BLaER1 treated with 17β-estradiol and CSF1 and Interleukin-3, amounts not matched to agents 10 nM and 100 nM (cell line): ENCODE measurements around the gene NDST1.

Source experiments
- H3K27ac ChIP-seq, 11 experiments: shearing (Covaris generic); formaldehyde crosslinking; 2 replicates each; pipeline ENCODE4 v1.8.1; 2022
- H3K27me3 ChIP-seq, 11 experiments: shearing (Covaris generic); formaldehyde crosslinking; 2 replicates each; pipeline ENCODE4 v1.8.1; 2022
- H3K36me3 ChIP-seq, 11 experiments: shearing (Covaris generic); formaldehyde crosslinking; 2 replicates each; pipeline ENCODE4 v1.8.1; 2022
- H3K4me1 ChIP-seq, 10 experiments: shearing (Covaris generic); formaldehyde crosslinking; 2 replicates each; pipeline ENCODE4 v1.8.1; 2022
- H3K4me2 ChIP-seq, 11 experiments: shearing (Covaris generic); formaldehyde crosslinking; 2 replicates each; pipeline ENCODE4 v1.8.1; 2022
- H3K4me3 ChIP-seq, 10 experiments: shearing (Covaris generic); formaldehyde crosslinking; 2 replicates each; pipeline ENCODE4 v1.8.1; 2022
- H3K9ac ChIP-seq, 11 experiments: shearing (Covaris generic); formaldehyde crosslinking; 2 replicates each; pipeline ENCODE4 v1.8.1; 2022
- H3K9me3 ChIP-seq, 11 experiments: shearing (Covaris generic); formaldehyde crosslinking; replicated peaks in 1 of 11; 2 replicates each; pipeline ENCODE4 v1.8.1; 2022
- H4K20me1 ChIP-seq, 11 experiments: shearing (Covaris generic); formaldehyde crosslinking; 2 replicates each; pipeline ENCODE4 v1.8.1; 2022
- Cebpa-rat ChIP-seq, 11 experiments: shearing (Covaris generic); IDR thresholded peaks; 2 replicates each; pipeline ENCODE4 v1.8.1; 2022

NDST1 gene

DNA sequence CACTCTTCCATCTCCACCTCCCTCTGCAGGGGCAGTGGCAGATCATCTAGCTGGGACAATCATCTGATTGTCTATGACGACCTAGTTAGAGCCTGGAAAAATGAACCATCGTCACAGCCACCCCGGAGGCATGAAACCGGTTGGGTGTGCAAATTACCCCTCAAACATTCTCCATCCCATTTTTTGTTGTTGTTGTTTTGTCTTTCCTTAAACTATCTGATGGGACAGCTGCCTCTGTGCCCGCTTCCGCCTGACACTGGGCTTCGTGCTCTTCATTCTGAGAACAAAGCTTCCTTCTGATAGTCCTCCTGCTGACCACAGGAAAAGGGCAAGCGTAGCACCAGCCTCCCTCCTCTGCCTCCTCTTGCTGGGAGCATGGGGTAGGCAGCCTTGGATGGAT is 7.0 kb upstream of the NDST1 start:
- Histone ChIP-seq H3K4me1 (peaks cover 46 to 67% (median 55%) of the 10 kb centered on the region in 10 experiments), H3K27me3 (no peaks in the 10 kb centered on the region)

DNA sequence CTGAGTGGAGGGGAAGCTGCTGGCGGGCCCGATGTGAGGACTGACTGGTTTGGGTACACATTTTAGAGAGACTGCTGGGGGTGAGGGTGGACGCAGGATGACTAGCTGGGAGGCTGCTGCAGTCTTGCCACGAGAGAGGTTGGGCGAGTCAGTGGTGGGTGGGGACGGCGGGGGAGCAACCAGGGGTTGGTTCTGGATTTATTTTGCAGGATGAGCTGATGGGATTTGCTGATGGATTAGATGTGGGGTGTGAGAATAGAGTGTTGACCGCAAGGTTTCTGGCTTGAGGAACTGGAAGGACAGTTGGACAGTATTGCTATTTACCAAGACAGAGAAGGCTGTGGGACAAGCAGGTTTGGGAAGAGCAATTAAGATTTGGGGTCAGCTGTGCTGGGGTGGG is 5.8 kb upstream of the NDST1 start:
- Histone ChIP-seq H3K4me2 (peak overlapping the region in 1 of 11 experiments; percentile 6; a peak in 1 of 22 replicates), H3K27me3 (no peaks in the 10 kb centered on the region), H3K4me1 (peaks cover 40 to 67% (median 55%) of the 10 kb centered on the region in 10 experiments), H3K4me3 (no peak overlapping the region), H3K9me3 (no peaks in the 10 kb centered on the region), H3K27ac (no peak overlapping the region), H3K9ac (no peak overlapping the region), H3K36me3 (peaks cover 0 to 28% (median 0%) of the 10 kb centered on the region in 11 experiments; a peak in 9 of 22 replicates), H4K20me1 (peaks cover 96 to 100% (median 98%) of the 10 kb centered on the region in 11 experiments)
- no peak for TF ChIP-seq Cebpa-rat (IDR thresholded peaks at IDR 0.05)

More for the DNA sequence above, 7.0 kb upstream of the NDST1 start:
- no peak overlapping the region for H3K9ac ChIP-seq
- H3K27ac ChIP-seq: no peak overlapping the region
- H3K36me3 ChIP-seq: peaks cover 0 to 28% (median 7%) of the 10 kb centered on the region in 11 experiments; a peak in 9 of 22 replicates
- no peak overlapping the region for H3K4me2 ChIP-seq
- no peak overlapping the region for H3K4me3 ChIP-seq
- H4K20me1 ChIP-seq: peaks cover 95 to 100% (median 98%) of the 10 kb centered on the region in 11 experiments
- no peak for TF ChIP-seq Cebpa-rat (IDR thresholded peaks at IDR 0.05)
- no peaks in the 10 kb centered on the region for H3K9me3 ChIP-seq

DNA sequence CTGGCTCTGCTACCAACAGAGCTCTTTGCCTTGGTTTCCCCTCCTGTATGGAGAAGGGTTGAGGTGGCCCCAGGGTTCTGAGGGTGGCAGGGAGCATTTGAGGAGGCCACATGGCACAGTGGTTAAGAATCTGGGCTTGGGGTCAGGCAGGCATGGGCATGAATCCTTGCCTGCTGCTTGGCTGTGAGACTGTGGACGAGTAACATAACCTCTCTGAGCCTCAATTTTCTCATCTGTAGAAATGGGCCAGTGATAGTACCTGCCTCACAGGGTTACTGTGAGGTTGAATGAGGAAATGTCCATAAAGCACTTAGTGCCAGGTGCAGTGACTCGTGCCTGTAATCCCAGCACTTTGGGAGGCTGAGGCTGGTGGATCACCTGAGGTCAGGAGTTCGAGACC is 5.1 kb upstream of the NDST1 start:
- TF ChIP-seq Cebpa-rat (IDR thresholded peaks at IDR 0.05): no peak
- Histone ChIP-seq H3K4me3 (no peak overlapping the region), H3K27ac (no peak overlapping the region), H3K9me3 (no peaks in the 10 kb centered on the region), H3K4me1 (peaks cover 40 to 67% (median 55%) of the 10 kb centered on the region in 10 experiments), H3K4me2 (no peak overlapping the region), H3K36me3 (peaks cover 0 to 28% (median 0%) of the 10 kb centered on the region in 11 experiments; a peak in 9 of 22 replicates), H3K27me3 (no peaks in the 10 kb centered on the region), H3K9ac (no peak overlapping the region), H4K20me1 (peaks cover 96 to 100% (median 98%) of the 10 kb centered on the region in 11 experiments)

DNA sequence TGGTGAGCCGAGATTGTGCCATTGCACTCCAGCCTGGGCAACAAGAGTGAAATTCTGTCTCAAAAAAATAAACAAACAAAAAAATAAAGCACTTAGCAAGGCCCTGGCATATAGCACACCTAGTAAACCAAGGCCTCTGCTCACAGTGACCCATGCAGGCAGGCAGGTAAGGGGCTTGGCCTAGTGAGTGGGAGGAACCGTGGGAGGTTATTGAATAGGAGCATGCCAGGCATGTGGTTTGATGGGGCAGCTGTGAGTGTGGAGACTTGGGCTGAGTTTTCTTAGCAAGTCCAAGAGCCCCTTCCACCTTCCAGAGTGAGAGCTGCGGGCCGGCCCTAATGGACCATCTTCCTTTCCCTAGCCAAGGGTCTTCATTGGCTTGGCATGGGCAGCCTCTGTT is 4.5 kb upstream of the NDST1 start:
- H3K4me3 ChIP-seq: no peak overlapping the region
- no peak overlapping the region for H3K4me2 ChIP-seq
- H3K4me1 ChIP-seq: peaks cover 40 to 67% (median 55%) of the 10 kb centered on the region in 10 experiments
- H3K27me3 ChIP-seq: no peaks in the 10 kb centered on the region
- no peak overlapping the region for H3K27ac ChIP-seq
- no peaks in the 10 kb centered on the region for H3K9me3 ChIP-seq
- peaks cover 96 to 100% (median 98%) of the 10 kb centered on the region in 11 experiments for H4K20me1 ChIP-seq
- H3K9ac ChIP-seq: no peak overlapping the region
- H3K36me3 ChIP-seq: peaks cover 0 to 28% (median 0%) of the 10 kb centered on the region in 11 experiments; a peak in 9 of 22 replicates
- no peak for TF ChIP-seq Cebpa-rat (IDR thresholded peaks at IDR 0.05)

DNA sequence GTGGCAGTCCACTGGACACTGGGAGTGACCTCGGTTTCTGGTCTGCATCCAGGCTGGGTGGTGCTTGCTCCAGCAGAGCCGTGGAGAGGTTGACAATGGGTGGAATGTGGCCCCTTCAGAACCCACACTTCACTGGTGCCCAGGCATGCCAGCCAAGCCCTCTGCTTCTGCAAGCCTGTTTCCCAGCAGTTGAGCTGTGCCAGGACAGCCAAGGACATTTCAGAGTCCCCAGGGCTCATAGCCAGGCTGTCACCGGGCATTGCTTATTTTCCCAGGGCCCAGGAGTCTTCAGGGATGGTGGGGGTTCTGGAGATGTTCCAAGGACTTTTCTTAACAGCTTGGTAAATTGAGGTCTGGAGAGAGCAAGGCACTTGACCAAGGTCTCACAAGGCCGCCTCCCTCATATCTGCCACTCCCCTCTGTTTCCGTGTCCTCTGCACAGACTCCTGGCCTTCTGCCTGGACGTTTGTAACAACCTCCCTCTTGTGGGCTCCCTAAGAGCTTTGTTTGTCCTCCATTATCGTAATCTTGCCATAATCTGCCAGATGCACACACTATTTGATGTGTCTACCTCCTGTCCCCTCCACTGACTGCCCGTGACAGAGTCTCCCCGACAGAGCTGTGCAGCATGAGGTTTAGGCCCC is 3.8 kb upstream of the NDST1 start:
- Histone ChIP-seq H3K9me3 (no peaks in the 10 kb centered on the region), H3K36me3 (peaks cover 0 to 28% (median 0%) of the 10 kb centered on the region in 11 experiments; a peak in 8 of 22 replicates), H3K27me3 (no peaks in the 10 kb centered on the region), H3K4me1 (peaks cover 37 to 67% (median 54%) of the 10 kb centered on the region in 10 experiments), H3K9ac (no peak overlapping the region), H3K4me2 (no peak overlapping the region), H3K27ac (no peak overlapping the region), H3K4me3 (no peak overlapping the region), H4K20me1 (peaks cover 96 to 100% (median 98%) of the 10 kb centered on the region in 11 experiments)
- TF ChIP-seq Cebpa-rat (IDR thresholded peaks at IDR 0.05): no peak

DNA sequence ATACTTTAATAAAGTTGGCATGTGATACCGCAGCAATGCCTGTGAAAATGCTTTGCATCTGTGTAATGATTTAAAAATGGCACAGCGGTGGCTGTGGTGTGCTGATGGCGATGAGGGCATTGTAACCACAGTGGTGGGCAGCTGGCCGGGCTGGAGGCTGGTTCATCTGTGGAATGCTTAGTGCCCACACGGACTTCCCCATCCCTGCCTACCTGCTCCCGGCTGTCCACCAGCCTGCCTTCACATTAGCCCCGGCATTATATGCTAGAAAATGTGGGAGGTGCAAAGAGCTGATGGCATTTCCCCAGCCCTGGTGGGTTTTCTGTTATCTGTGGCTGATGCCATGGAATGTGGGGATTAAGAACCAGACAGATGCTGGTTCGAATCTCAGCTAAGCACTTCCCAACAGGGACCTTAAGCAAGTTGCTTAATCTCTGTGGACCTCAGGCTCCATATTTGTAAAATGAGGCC is 2.9 kb upstream of the NDST1 start:
- H3K4me2 ChIP-seq: peak overlapping the region in 1 of 11 experiments; percentile 68; a peak in 1 of 22 replicates
- peaks cover 94 to 100% (median 96%) of the 10 kb centered on the region in 11 experiments for H4K20me1 ChIP-seq
- H3K4me1 ChIP-seq: peaks cover 30 to 61% (median 46%) of the 10 kb centered on the region in 10 experiments
- no peak overlapping the region for H3K4me3 ChIP-seq
- no peaks in the 10 kb centered on the region for H3K9me3 ChIP-seq
- H3K27me3 ChIP-seq: no peaks in the 10 kb centered on the region
- TF ChIP-seq Cebpa-rat (IDR thresholded peaks at IDR 0.05): no peak
- H3K27ac ChIP-seq: no peak overlapping the region
- H3K36me3 ChIP-seq: peaks cover 0 to 19% (median 0%) of the 10 kb centered on the region in 11 experiments; a peak in 7 of 22 replicates
- no peak overlapping the region for H3K9ac ChIP-seq

DNA sequence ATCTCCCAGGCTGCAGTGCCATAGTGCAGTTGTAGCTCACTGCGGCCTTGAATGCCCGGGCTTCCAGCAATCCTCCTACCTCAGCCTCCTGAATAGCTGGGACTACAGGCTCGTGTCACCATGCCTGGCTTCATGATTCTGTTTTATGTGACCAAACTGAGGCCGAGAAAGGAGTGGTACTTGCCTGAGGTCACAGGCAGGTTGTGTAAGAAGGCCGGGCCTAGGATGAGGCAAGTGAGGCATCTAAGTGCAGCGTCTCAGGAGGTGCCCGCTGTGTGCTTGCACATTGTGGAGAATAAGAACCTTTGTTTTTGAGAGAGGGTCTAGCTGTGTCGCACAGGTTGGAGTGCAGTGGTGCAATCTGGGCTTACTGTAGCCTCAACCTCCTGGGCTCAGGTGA is 2.1 kb upstream of the NDST1 start:
- Histone ChIP-seq H3K27ac (0 out of 22 replicates have a peak overlapping the region, but pooled peaks of 1 of the 11 experiments have one; percentile 3), H3K4me1 (peaks cover 29 to 59% (median 44%) of the 10 kb centered on the region in 10 experiments), H3K4me3 (no peak overlapping the region), H3K27me3 (no peaks in the 10 kb centered on the region), H3K9ac (peak overlapping the region in 2 of 11 experiments; percentile 51 to 56; a peak in 4 of 22 replicates), H3K36me3 (peaks cover 0 to 12% (median 0%) of the 10 kb centered on the region in 11 experiments; a peak in 6 of 22 replicates), H3K9me3 (no peaks in the 10 kb centered on the region), H3K4me2 (peak overlapping the region in 9 of 11 experiments; percentile 56 to 85 (median 72); a peak in 17 of 22 replicates), H4K20me1 (peaks cover 94 to 100% (median 96%) of the 10 kb centered on the region in 11 experiments)
- TF ChIP-seq Cebpa-rat (IDR thresholded peaks at IDR 0.05): no peak

DNA sequence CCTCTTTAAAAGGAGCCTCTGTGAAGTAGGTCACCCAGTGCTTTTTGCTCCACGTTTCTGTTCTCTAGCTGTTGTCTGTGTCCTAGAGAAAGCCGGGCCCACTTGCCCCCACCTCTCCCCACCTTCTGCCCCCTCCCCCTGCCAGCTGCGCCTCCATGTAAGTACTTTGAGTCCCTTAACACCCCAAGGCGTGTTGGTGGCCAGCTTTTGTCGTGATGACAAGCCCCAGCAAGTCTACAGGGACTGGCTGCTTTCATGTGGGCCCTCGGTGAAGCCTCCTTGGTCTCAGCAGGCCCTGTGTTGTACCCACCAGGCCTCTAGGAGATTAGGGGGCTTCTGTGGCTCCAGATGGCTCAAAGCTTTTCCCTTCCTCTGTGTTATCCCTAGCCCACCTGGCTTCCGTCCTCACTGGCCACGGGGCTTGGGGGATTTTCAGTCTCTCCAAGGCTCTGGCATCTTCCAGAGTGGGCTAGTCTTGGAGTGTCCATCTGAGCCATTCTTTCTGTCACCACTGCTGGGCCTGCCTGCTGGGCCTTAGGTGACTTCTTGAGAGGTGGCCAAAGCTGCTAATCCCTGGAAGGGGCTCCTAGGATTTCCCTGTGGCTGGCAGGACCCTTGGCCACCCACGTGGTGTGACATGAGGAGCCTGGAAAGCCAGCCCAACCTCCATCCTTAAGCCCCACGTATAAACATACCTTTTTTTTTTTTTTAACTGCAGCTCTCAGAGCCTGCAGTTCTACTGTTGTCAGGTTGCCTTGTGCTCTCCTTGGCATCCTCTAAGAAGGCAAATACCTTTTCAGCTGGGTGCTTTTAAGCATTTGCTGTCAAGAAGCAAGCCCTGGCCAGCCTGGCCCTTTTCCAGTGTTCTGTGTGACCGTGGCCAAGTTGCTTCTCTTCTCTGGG is 1.1 kb upstream of the NDST1 start:
- H3K4me1 ChIP-seq: peaks cover 37 to 66% (median 51%) of the 10 kb centered on the region in 10 experiments
- no peak for TF ChIP-seq Cebpa-rat (IDR thresholded peaks at IDR 0.05)
- peaks cover 94 to 100% (median 96%) of the 10 kb centered on the region in 11 experiments for H4K20me1 ChIP-seq

More for the DNA sequence above, 1.1 kb upstream of the NDST1 start:
- H3K4me3 ChIP-seq: no peak overlapping the region
- H3K27ac ChIP-seq: peak overlapping the region in 4 of 11 experiments; percentile 16 to 40 (median 22); a peak in 4 of 22 replicates
- H3K27me3 ChIP-seq: no peaks in the 10 kb centered on the region
- H3K9ac ChIP-seq: peak overlapping the region in 6 of 11 experiments; percentile 21 to 62 (median 50); a peak in 11 of 22 replicates
- H3K4me2 ChIP-seq: peak overlapping the region; percentile 51 to 85 (median 70)
- no peaks in the 10 kb centered on the region for H3K9me3 ChIP-seq
- peaks cover 0 to 2% (median 0%) of the 10 kb centered on the region in 11 experiments; a peak in 1 of 22 replicates for H3K36me3 ChIP-seq
